GM23338 (cell line): Measurements from ENCODE around the gene CROCC2. TPM values are rescaled to one million over a fixed set of nuclear protein-coding genes. Genes with fewer than 3 reads are reported as not detected.

Experiments
- ATAC-seq: fragments of 200-7000 bp; cut with Tn5 transposase; 3 replicates; pipeline ENCODE4 v1.9.1; 2020
- DNase-seq: peaks from one replicate; pipeline ENCODE4 v3.0.0-alpha.2; 2015; ENCODE audit warnings: low spot score
- H2AFZ ChIP-seq: fragments of 200-600 bp; sonication (generic); 2 replicates; pipeline ENCODE4 v1.8.0; 2016; ENCODE audit warnings: antibody characterized with exemption, mild to moderate bottlenecking, moderate library complexity
- H3F3A ChIP-seq: fragments of 200-600 bp; sonication (generic); replicated peaks from 2 replicates; pipeline ENCODE4 v1.8.0; 2017; ENCODE audit warnings: antibody characterized with exemption, mixed run types, low read depth
- H3K27ac ChIP-seq: fragments of 200-600 bp; sonication (generic); 2 replicates; pipeline ENCODE4 v1.6.1; 2016; ENCODE audit warnings: low read depth
- H3K27me3 ChIP-seq: fragments of 200-600 bp; sonication (generic); 2 replicates; pipeline ENCODE4 v1.8.0; 2016; ENCODE audit warnings: mild to moderate bottlenecking, mixed run types, moderate library complexity; ENCODE audit not compliant: insufficient read depth
- H3K36me3 ChIP-seq: fragments of 200-600 bp; sonication (generic); 2 replicates; pipeline ENCODE4 v1.8.0; 2016; ENCODE audit warnings: mild to moderate bottlenecking; ENCODE audit not compliant: insufficient read depth
- H3K4me1 ChIP-seq: fragments of 200-600 bp; sonication (generic); 2 replicates; pipeline ENCODE4 v1.8.0; 2016; ENCODE audit warnings: mild to moderate bottlenecking, moderate library complexity; ENCODE audit not compliant: insufficient read depth
- H3K4me2 ChIP-seq: fragments of 200-600 bp; sonication (generic); 2 replicates; pipeline ENCODE4 v1.7.1; 2017; ENCODE audit warnings: mixed run types
- H3K4me3 ChIP-seq: fragments of 200-600 bp; sonication (generic); 2 replicates; pipeline ENCODE4 v1.6.1; 2016; ENCODE audit warnings: mixed run types
- H3K79me2 ChIP-seq: fragments of 200-600 bp; sonication (generic); replicated peaks from 2 replicates; pipeline ENCODE4 v1.8.0; 2017; ENCODE audit warnings: mild to moderate bottlenecking; ENCODE audit not compliant: insufficient read depth
- H3K9me2 ChIP-seq: fragments of 200-600 bp; sonication (generic); 2 replicates; pipeline ENCODE4 v1.8.0; 2017; ENCODE audit not compliant: insufficient read depth
- H4K20me1 ChIP-seq: fragments of 200-600 bp; sonication (generic); replicated peaks from 2 replicates; pipeline ENCODE4 v1.8.0; 2017; ENCODE audit warnings: mild to moderate bottlenecking; ENCODE audit not compliant: insufficient read depth
- H3K27ac Mint-ChIP-seq: 2 replicates; pipeline ENCODE4 v1.8.0; 2020; ENCODE audit warnings: inconsistent platforms, mild to moderate bottlenecking, moderate library complexity, mixed read lengths
- H3K27me3 Mint-ChIP-seq: 3 replicates; pipeline ENCODE4 v1.8.0; 2022; ENCODE audit warnings: low read depth, mild to moderate bottlenecking, moderate library complexity, mixed read lengths, inconsistent platforms; ENCODE audit not compliant: insufficient read depth, poor library complexity
- H3K36me3 Mint-ChIP-seq: 3 replicates; pipeline ENCODE4 v1.8.0; 2021; ENCODE audit warnings: low read depth, mild to moderate bottlenecking, inconsistent platforms, moderate library complexity, mixed read lengths
- H3K4me1 Mint-ChIP-seq: 3 replicates; pipeline ENCODE4 v1.8.0; 2020; ENCODE audit warnings: mild to moderate bottlenecking, inconsistent platforms, mixed read lengths
- H3K4me3 Mint-ChIP-seq: 3 replicates; pipeline ENCODE4 v1.8.0; 2021; ENCODE audit warnings: moderate library complexity, mild to moderate bottlenecking, inconsistent platforms, mixed read lengths
- H3K9me3 Mint-ChIP-seq: 3 replicates; pipeline ENCODE4 v1.8.0; 2020; ENCODE audit warnings: moderate library complexity, mild to moderate bottlenecking, inconsistent platforms, mixed read lengths
- CREB1 ChIP-seq: fragments of 250-450 bp; sonication (Bioruptor Pico); IDR thresholded peaks from 2 replicates; pipeline ENCODE4 v1.5.0; 2020; ENCODE audit warnings: low read depth, mild to moderate bottlenecking, moderate library complexity
- CTCF ChIP-seq, 2 experiments: fragments of 200-600 bp in 1 of 2; sonication (generic) in 1 of 2; conservative IDR thresholded peaks; 2 replicates each; pipeline versions ENCODE4 v1.5.1 to v1.6.1; 2016 to 2017; ENCODE audit warnings: antibody characterized with exemption in 2 of 2, low read depth in 2 of 2, mild to moderate bottlenecking in 2 of 2, moderate library complexity in 1 of 2
- EZH2 ChIP-seq: fragments of 200-600 bp; sonication (generic); IDR thresholded peaks from one replicate; pipeline ENCODE4 v1.8.0; 2017; ENCODE audit warnings: antibody characterized with exemption, mild to moderate bottlenecking, low read depth; ENCODE audit not compliant: unreplicated experiment
- EZH2phosphoT487 ChIP-seq: fragments of 200-600 bp; sonication (generic); IDR thresholded peaks from one replicate; pipeline ENCODE4 v1.8.1; 2018; ENCODE audit warnings: antibody characterized with exemption; ENCODE audit not compliant: unreplicated experiment
- NANOG ChIP-seq: IDR thresholded peaks from 2 replicates; pipeline ENCODE4 v1.6.1; 2016; ENCODE audit warnings: antibody characterized with exemption, borderline replicate concordance
- REST ChIP-seq: IDR thresholded peaks from one replicate; pipeline ENCODE4 v1.6.1; 2018; ENCODE audit warnings: antibody characterized with exemption; ENCODE audit not compliant: unreplicated experiment
- ZNF331 ChIP-seq: fragments of 250-450 bp; sonication (Bioruptor Pico); IDR thresholded peaks from 2 replicates; pipeline ENCODE4 v1.5.0; 2020; ENCODE audit warnings: low read depth, mild to moderate bottlenecking, moderate library complexity
- polyA plus RNA-seq: library from polyadenylated mRNA; unstranded; fragments of >200 nt; fragmentation: Nextera tagmentation; extraction: Ambion mirVana; gene quantifications from 2 replicates; pipeline ENCODE4 v1.2.1, GENCODE V29; 2016
- total RNA-seq: library from RNA; depleted of rRNA; stranded (reverse); fragments of >200 nt; shearing (Covaris generic); gene quantifications from 2 replicates; pipeline ENCODE4 v1.2.3, GENCODE V29; 2014
- TF ChIP-seq, protein P1 (sequence below): IDR thresholded peaks from 2 replicates; pipeline ENCODE4 v1.6.1; 2016; ENCODE audit warnings: antibody characterized with exemption

The CROCC2 gene
- total and polyA plus RNA-seq, 2 experiments from 2014 or later = not detected

DNA sequence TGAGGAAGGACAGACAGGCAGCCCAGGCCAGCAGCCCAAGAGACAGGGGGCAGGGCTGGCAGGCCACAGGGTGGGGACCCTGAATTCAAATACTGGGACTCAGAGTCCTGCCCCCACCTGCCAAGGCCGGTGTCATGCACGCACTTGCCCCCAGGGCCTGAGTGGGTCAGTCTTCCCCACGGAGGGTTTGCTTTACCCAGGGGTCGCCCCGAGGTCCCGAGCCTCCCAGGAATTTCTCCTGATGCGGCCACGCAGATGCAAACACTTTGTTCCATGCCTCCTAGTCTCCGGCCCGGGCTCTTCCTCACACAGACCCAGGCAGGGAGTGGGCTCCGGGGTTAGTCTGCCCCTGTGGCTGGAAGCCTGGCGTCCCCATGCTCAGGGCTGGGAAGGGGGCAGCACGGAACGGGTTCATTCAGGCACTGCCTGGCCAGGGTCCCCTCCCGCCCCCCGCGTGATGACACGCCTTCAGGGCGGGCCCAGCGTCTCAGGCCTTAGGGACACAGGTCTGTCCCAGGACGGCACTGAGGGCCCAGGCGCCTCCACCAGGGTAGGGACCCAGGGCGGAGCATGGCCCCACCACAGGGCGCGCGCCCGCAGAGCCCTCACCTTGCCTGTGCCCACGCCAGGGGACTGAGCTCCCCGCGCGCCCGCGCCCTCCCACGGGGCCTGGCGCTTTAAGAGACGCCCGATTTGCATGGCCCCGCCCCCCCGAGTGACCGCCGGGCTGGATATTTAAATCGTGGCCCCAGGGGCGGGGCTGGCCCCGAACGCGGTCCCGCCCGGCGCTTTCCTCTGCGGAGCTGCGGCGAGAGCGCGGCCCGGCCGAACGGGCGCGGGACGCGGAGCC is 91.9 kb downstream of the CROCC2 start, which contains the start of gene SNED1:
Gene SNED1, plus strand, starts transcription at position 763 of the 850 bp plus-strand sequence. CDS start 220 bp downstream, outside the sequence.
- H2AFZ ChIP-seq = peak within 1 kb of the TSS; percentile 98
- peak within 1 kb of the TSS; percentile 81 for H3K4me2 ChIP-seq
- H3K27ac ChIP-seq = no peak within 1 kb of the TSS
- no peaks in the 10 kb centered on the region; the same call in 1 of the 2 replicates for H4K20me1 ChIP-seq
- Mint-ChIP-seq H3K9me3 (peaks cover 2% of the 10 kb centered on the region; the same call in 1 of the 3 replicates), H3K4me1 (peaks cover 4% of the 10 kb centered on the region; the same call in 1 of the 3 replicates), H3K4me3 (peak within 1 kb of the TSS; percentile 64), H3K36me3 (no peaks in the 10 kb centered on the region; the same call in 2 of the 3 replicates), H3K27me3 (peaks cover 21% of the 10 kb centered on the region), H3K27ac (no peak within 1 kb of the TSS)
- H3K4me3 ChIP-seq = peak within 1 kb of the TSS; percentile 78
- DNase-seq (peak; percentile 93), ATAC-seq (peak; percentile 88)
- peaks cover 18% of the 10 kb centered on the region for H3K27me3 ChIP-seq
- TF ChIP-seq NANOG (no peak), EZH2 (no peak), CTCF (conservative IDR thresholded peaks at IDR 0.05; ENCODE audit: low read depth in 2 of 2) (no peak), CREB1 (CRISPR knock-in tag) (0 out of 2 replicates have a peak, but pooled peaks have one; percentile 26), ZNF331 (no peak)
- TF ChIP-seq, protein P1, sequence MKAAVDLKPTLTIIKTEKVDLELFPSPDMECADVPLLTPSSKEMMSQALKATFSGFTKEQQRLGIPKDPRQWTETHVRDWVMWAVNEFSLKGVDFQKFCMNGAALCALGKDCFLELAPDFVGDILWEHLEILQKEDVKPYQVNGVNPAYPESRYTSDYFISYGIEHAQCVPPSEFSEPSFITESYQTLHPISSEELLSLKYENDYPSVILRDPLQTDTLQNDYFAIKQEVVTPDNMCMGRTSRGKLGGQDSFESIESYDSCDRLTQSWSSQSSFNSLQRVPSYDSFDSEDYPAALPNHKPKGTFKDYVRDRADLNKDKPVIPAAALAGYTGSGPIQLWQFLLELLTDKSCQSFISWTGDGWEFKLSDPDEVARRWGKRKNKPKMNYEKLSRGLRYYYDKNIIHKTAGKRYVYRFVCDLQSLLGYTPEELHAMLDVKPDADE = no peak
- no peaks in the 10 kb centered on the region for H3K4me1 ChIP-seq
- H3K9me2 ChIP-seq = no peaks in the 10 kb centered on the region
- no peaks in the 10 kb centered on the region for H3K36me3 ChIP-seq
- no peaks in the 10 kb centered on the region for H3F3A ChIP-seq
- no peaks in the 10 kb centered on the region for H3K79me2 ChIP-seq

- ATAC-seq (peak; percentile 2; the same call in 2 of the 3 replicates), DNase-seq (no peak)
- Histone ChIP-seq H3K4me1 (no peaks in the 10 kb centered on the region), H3K4me3 (peak overlapping the region; percentile 62), H3K9me2 (no peaks in the 10 kb centered on the region), H3K36me3 (no peaks in the 10 kb centered on the region), H3K27me3 (peaks cover 18% of the 10 kb centered on the region), H2AFZ (no peak overlapping the region), H3K27ac (no peak overlapping the region), H3F3A (no peaks in the 10 kb centered on the region), H3K79me2 (no peaks in the 10 kb centered on the region), H4K20me1 (no peaks in the 10 kb centered on the region; the same call in 1 of the 2 replicates), H3K4me2 (peak overlapping the region; percentile 62; the same call in 1 of the 2 replicates)
- H3K27ac Mint-ChIP-seq = no peak overlapping the region
- peaks cover 2% of the 10 kb centered on the region for H3K36me3 Mint-ChIP-seq
- H3K4me3 Mint-ChIP-seq = peak overlapping the region; percentile 55; the same call in 2 of the 3 replicates
- H3K27me3 Mint-ChIP-seq = peaks cover 19% of the 10 kb centered on the region
- peaks cover 4% of the 10 kb centered on the region; the same call in 1 of the 3 replicates for H3K4me1 Mint-ChIP-seq
- TF ChIP-seq ZNF331 (no peak), EZH2 (no peak), REST (no peak), EZH2phosphoT487 (no peak)
- peaks cover 5% of the 10 kb centered on the region for H3K9me3 Mint-ChIP-seq
Observed at GRCh38 chr2:240998706-240998994, 92.5 kb downstream of the CROCC2 start.
